ENCODE results near the gene SUPT5H.
"Not testable (repeated sequence)": the region's sequence is repeated elsewhere in the genome, so short reads cannot be mapped to it uniquely, and the experiment has no call there.

The SUPT5H gene

GRCh38 chr19:39469036-39469435, 23.7 kb downstream of the SUPT5H start:
- DNase-seq: no peak

- no peak for DNase-seq
These were observed 24.2 kb downstream of the SUPT5H start for GRCh38 chr19:39469567-39469966.

- DNase-seq: no peak
These were observed 25.4 kb downstream of the SUPT5H start for GRCh38 chr19:39470724-39471339.

- DNase-seq: no peak
These were observed 26.6 kb downstream of the SUPT5H start for GRCh38 chr19:39471756-39472536.

GRCh38 chr19:39472746-39473442, 27.5 kb downstream of the SUPT5H start:
- no peak for DNase-seq

GRCh38 chr19:39473443-39473960, 28.1 kb downstream of the SUPT5H start:
- no peak for DNase-seq

GRCh38 chr19:39474139-39474620, 28.8 kb downstream of the SUPT5H start:
- DNase-seq: peak; percentile 88

- no peak for DNase-seq
These were observed 30.4 kb downstream of the SUPT5H start for GRCh38 chr19:39475748-39476147.

GRCh38 chr19:39479319-39479801, 34.0 kb downstream of the SUPT5H start:
- DNase-seq: not testable (repeated sequence)

GRCh38 chr19:39479916-39480315, 34.5 kb downstream of the SUPT5H start:
- no peak for DNase-seq

- DNase-seq: peak; percentile 99
These were observed 35.2 kb downstream of the SUPT5H start, which contains the start of gene TIMM50 for GRCh38 chr19:39480337-39481228. Gene TIMM50, plus strand, starts transcription at chr19:39480838. Its CDS starts 16 bp downstream, at chr19:39480854.

- no peak for DNase-seq
These were observed 35.8 kb downstream of the SUPT5H start for GRCh38 chr19:39481229-39481545.

- no peak for DNase-seq
These were observed 36.3 kb downstream of the SUPT5H start for GRCh38 chr19:39481676-39482075.

- DNase-seq: no peak
These were observed 37.8 kb downstream of the SUPT5H start for GRCh38 chr19:39483141-39483540.

- no peak for DNase-seq
These were observed 44.4 kb downstream of the SUPT5H start for GRCh38 chr19:39489756-39490155.

- DNase-seq: no peak
These were observed 46.8 kb downstream of the SUPT5H start for GRCh38 chr19:39492225-39492624.

GRCh38 chr19:39492788-39493187, 47.4 kb downstream of the SUPT5H start:
- no peak for DNase-seq

- no peak for DNase-seq
These were observed 49.3 kb downstream of the SUPT5H start for GRCh38 chr19:39494661-39495060.

GRCh38 chr19:39496063-39496462, 50.7 kb downstream of the SUPT5H start:
- no peak for DNase-seq

- DNase-seq: no peak
These were observed 52.3 kb downstream of the SUPT5H start for GRCh38 chr19:39497701-39497995.

- peak; percentile 83 for DNase-seq
These were observed 52.8 kb downstream of the SUPT5H start for GRCh38 chr19:39497996-39498797.
